ENCODE data around the gene SMCO1.

DNA sequence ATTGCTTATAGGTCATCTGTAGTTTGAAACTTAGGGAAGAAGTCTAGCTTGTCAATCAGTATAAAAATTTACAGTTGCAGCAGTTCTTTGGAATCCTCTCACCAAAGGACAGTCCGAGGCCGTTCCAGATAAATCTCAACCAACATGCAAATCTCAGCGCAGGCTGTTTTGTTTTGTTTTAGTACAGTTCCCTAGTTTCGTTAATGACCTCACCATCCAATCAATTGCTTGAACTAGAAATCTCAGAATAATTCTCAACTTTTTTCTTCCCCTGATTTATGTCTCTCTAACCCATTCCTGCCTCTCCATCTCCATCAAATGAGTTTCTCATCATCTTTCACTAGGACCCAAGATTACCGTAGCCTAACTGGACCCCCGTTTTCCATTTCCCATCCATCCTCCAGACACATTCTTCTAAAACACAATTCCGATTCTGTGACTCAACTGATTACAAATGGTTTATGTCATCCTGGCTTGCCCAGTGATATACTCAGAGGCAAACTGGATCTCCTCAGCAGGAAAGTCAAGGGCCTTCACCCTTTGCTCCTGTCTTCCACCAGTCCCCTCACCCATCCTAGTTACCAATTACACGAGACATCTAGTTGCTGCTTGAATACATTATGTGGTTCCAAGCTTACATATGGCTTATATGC, 1.3 kb downstream of the SMCO1 start:
- TF ChIP-seq CTCF (IDR thresholded peaks at IDR 0.05; ENCODE audit: poor library complexity) (no peak), EZH2phosphoT487 (IDR thresholded peaks at IDR 0.05; ENCODE audit: low read depth, severe bottlenecking, unreplicated experiment) (no peak), EZH2 (IDR thresholded peaks at IDR 0.05; ENCODE audit: borderline replicate concordance) (no peak)

Measured in hepatocyte (in vitro differentiated cells).